ENCODE measurements around the gene ZFR2.

Gene ZFR2

DNA sequence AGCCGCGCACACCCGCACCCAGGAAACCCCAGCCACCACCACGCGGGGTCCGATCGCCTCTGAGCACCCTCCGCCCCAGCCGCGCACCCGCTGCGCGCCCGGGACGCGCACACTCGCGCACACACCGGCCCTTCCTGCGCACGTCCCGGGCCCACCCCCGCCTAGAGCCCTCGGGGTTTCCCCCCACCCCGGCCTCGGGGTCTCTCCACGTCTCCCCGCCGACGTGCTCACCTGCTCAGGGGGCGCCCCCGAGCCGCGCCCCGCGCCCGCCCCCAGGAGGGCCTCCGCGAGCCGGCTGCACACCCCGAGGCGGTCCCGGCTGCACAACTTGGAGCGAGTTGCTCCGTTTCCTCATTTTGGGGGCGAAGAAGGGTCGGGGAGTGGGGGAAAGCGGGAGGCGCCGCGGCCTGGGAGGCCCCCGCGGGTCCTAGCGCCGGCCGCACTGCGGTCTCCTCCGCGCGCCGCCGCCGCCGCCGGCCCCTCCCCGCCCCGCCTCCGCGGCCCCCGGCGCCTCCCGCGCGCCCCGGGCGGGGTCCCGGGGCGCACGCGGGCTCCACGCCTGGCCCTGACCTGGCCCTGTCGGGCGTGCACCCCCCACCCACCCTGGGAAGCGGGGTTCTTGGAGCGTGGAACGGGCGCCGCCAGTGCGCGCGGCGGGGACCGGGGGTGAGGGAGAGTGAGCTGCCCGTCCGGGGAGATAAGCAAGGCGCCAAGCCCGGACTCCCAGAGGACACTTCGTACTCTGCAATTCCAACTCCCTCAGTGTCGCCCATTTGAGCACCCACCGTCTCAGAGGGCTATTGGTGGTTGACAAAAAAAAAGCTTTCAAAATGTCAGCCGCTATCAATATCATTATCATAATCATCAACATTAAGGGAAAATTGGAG, 82.7 kb downstream of the ZFR2 start, which contains the start of gene MATK:
Gene MATK (minus strand): TSS at position 444 of the 887 bp plus-strand sequence. CDS start 1,246 bp downstream, outside the sequence.
- DNase-seq (ENCODE audit: low read depth): peak; percentile 41

DNA sequence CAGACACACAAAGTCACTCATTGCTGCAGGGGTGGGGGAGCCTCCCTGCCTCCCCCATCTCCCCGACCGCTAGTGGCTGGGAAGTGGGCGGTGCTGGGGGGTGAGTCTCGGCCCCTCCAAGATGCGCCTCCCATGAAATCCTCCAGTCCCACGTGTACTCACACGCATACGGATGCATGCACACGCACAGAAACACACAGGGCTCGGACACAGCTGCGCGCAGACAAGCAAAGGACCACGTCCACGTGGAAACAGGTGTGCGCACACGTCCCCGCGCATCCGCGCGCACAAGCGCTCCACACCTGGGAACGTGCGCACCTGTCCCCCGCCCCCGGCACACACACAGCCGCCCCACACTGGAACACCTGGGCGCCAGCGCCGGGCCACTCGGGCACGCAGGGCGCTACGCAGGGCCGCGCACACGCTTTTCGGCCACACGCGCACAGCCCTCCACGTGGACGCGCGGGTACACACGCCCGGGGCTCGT, 83.3 kb downstream of the ZFR2 start:
- DNase-seq (ENCODE audit: low read depth): peak; percentile 61

DNA sequence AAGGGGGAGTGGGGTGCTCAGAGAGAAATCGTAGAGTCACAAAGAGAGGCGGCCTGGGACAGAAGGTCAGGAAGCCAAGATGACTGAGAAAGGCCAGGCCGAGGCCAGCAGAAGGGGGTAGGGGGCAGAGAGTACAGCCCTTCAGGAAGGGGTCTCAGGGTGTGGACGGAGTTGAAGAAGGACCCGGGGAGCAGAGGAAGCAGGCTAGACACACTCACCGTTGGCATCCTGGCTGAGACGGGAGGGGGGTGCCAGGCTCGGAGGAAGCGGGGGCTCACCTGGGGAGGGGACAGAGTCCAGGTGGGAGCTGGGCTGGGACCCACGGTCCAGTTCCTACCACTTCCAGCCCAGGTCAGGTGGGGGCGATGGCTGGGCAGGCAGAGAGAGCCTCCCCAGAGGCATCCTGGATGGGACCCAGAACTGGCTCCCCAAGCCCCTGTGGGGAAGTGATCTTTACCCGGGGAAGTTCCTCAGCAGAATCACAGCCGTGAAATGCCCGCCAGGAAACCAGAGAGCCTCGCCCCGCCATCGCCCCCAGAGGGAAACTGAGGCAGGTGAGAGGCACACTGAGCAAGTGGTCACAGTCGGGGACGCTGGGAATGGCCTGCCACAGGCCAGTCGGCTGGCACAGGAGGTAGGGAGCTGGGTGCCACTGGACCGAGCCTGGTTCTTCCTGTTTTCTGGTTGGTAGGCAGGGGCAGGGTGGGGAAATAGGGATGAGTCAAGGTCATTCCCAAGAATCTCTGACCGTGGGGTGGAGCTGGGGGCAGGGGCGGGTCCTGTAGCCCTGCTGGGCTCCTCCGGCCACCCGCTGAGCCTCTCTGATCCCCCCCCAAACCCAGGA, 84.0 kb downstream of the ZFR2 start:
- DNase-seq (ENCODE audit: low read depth): no peak

DNA sequence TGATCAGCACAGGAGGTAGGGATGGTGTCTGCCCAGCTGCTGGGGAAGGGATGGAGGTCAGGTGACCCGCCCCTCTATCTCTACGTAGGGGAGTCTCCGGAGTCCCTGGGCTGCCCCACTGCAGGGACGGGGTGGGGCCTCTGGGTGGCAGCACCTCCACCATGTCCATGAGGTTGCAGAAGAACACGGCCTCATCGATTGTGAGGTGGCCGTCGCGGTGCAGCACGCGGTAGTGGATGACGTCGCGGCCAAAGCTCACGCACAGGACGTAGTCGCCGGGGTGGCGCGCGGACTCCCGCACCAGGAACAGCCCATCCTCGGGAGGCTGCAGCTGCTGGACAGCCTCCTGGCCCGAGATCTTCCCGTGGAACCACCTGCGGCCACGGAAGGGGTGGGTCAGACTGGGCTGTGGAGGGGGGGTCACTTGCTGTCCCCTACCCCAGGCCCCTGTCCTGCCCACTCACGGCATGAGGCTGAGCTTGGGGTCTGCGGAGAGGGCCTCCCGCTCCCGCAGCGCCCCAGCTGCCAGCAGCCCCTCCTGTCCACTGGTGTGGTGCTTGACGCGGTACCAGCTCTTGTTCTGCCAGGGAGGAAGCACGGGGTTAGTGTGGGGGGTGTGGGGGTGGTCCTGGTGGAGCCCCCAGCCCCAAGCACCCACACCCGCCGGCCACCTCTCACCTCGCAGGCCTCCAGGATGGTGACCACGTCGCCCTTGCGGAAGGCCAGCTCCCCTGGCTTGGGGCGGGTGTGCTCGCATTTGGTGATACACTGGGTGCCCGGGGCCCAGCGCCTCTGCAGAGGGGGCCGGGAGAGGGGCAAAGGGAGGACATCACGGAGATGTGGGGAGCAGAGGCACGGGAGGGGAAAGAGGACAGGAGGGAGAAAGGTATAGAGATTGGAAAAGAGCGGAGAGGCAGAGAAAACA, 84.9 kb downstream of the ZFR2 start:
- peak; percentile 25 for DNase-seq (ENCODE audit: low read depth)

DNA sequence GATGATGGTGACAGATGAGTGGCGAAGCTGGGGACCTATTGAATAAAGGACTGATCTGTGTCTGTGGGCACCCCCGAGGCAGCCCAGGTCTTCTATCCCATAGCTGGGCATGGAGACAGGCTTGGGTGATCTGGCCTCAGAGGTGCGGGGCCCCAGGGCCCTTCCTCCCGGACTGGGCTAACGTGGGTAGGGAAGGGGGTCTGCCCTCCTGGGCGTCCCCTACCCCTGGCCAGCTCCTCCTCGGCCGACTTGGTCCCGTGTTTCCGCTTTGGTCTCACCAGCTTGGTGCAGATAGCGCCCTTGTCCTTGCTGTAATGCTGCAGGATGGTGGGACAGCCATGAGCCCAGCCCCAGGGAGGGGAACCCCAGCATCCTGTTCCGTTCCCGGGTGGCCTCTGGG, 85.9 kb downstream of the ZFR2 start:
- DNase-seq (ENCODE audit: low read depth): no peak

DNA sequence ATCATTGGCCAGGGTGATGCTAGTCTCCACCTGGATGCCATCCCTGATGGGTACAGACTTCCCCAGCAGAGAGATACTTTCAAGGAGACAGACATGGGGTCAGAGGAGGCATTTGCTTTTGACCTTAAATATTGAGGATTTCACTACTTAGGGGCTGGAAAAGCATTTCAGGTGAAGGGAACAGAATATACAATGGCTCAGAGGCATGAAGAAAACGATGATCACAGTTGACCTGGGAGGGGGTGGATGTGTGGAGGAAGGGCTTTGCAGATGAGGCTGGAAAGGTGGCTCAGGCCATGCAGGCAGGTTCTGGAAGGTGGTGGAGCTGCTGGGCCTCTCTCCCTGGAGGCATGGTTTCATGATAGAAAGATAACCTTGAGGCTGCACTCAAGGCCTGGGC, 86.5 kb downstream of the ZFR2 start:
- DNase-seq (ENCODE audit: low read depth): no peak

DNA sequence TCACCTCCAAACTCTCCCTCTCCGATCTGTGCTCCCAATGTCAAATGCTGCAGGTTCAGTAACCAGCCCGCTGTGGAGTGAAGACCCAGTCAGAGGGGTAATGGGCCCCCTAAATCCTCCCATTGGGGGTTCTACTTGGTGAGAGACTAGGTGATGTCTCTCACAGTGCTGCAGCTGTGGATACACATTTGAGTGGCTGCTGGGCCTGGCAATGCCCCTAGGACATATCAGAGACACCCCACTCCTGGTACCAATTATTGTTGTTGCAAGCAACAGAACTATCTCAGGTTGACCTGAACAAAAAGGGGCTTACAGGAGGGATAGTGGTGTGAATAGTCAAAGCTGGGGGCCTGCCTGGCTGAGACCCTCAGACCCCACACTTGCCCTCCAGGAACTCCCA, 87.2 kb downstream of the ZFR2 start:
- no peak for DNase-seq (ENCODE audit: low read depth)

DNA sequence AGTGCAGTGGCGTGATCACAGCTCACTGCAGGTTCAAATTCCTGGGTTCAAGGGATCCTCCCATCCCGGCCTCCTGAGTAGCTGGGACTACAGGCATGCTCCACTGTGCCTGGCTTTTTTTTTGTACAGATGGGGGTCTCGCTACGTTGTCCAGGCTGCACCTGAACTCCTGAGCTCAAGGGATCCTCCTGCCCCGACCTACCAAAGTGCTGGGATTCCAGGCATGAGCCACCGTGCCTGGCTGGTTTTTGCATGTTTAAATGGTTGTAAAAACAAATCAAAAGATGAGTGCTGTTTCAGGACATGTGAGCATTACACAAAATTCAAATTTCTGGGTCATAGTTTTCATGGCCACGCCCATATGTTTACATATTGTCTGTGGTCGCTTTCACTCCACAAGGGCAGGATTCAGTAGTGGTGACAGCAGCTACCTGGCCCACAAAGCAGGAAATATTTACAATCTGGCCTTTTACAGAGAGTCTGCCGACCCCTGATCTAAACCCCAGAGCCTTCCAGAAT, 88.0 kb downstream of the ZFR2 start:
- no peak for DNase-seq (ENCODE audit: low read depth)

DNA sequence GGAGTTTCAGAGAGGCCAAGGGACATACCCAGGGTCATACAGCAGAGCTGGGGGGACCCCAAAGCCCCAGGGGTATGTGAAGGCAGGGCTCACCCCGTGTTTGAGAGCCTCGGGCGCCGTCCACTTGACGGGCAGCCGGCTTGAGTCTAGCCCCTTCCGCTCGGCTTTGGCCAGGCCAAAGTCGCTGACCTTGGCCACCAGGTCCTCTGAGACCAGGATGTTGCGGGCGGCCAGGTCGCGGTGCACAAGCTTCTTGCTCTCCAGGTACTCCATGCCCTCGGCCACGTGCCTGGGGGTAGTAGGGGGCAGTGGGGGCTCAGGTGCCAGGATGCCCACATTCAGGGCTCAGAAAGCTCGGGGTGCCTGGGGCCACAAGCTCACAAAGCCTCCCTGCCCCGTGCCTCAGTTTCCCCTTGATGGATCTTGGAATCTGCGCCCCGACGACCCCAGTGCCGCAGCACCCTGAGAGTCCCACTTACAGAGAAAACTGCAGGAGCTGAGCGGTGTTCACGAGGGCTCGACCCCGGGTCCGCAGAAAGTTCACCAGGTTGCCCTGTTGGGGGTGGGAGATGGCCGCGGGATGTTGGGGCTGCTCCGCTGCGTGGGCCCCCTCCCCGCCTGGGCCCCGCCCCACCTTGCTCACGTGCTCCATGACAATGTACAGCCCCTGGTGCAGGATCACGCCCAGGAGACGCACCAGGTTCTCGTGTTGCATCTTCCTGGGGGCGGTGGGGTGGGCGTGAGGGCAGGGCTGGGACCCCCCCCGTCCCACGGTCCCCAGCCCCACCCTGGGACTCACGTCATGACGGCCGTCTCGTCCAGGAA, 89.7 kb downstream of the ZFR2 start:
- DNase-seq (ENCODE audit: low read depth): no peak

DNA sequence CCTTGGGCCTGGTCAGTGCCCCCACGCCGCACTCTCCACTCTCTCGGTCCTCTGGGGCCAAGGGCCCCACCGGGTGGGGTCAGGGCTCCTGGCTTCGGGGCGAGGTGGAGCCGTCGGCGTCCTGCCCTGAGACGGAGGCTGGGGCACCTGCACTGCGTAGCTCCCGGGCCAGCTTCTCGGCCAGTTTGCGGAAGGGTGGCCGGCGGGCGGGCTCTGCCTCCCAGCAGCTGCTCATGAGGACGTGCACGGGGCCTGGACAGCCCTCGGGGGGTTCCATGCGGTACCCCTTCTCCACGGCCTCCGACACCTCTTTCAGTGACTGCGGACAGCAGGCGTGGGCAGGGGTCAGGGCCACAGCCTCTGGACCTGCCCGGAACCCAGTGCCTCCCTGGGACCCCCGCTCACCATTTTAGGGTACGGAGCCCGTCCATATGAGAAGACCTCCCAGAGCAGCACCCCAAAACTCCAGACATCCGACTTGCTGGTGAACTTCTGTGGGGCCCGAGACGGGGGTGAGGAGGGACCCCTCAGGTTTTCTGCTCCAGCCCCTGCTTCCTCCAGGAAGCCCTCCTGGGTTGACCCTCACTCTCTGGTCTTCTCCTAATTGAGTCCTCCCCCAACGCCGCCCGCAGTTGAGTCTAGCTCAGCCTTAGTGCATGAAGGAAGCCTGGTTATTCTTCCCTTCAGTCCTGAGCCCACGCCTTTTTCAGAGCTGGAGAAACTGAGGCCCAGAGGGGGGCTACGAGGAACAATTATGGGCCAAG, 90.6 kb downstream of the ZFR2 start:
- DNase-seq (ENCODE audit: low read depth): no peak

DNA sequence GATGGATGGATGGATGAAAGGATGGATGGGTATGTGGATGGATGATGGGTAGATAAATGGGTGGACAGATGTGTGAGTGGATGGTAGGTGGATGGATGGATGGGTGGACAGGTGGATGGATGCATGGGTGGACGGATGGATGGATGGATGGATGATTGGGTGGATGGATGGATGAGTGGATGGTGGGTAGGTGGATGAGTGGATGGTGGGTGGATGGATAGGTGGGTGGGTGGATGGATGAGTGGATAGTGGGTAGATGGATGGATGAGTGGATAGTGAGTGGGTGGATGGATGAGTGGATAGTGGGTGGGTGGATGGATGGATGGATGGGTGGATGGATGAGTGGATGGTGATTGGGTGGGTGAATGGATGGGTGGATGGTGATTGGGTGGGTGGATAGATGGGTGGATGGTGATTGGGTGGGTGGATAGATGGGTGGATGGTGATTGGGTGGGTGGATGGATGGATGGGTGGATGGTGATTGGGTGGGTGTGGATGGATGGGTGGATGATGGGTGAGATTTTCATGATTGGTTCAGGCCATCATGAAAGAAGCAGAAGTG, 92.3 kb downstream of the ZFR2 start:
- no peak for DNase-seq (ENCODE audit: low read depth)

DNA sequence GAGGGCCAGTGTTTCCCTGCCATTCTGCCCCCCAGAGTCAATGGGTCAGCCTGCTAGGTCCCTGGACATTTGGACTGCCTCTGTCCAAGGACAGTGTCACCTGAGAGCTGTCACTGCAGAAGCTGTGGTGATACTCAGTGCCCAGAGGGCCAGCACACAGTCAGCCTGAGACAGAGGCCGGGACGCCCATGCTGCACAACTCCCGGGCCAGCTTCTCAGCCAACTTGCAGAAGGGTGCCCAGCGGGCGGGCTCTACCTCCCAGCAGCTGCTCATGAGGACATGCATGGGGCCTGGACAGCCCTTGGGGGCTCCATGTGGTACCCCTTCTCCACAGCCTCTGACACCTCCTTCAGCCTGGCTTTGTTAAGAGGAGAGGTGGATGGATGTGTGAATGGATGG, 93.0 kb downstream of the ZFR2 start:
- no peak for DNase-seq (ENCODE audit: low read depth)

DNA sequence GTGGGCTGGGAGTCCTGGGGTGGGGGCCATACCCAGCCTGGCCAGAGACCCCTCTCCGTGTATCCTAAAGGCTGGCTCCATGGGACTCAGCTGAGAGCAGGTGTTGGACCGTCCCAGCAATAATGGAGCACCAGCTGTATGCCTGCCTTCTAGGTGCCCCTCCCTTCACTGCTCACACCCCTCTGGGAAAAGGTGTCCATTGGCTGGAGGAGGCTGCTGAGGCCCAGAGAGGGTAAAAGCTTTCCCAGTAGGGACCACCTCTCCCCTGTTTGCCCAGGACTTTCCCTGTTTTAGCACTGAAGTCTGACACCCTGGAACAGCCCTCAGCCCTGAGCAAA, 93.5 kb downstream of the ZFR2 start:
- DNase-seq (ENCODE audit: low read depth): no peak

DNA sequence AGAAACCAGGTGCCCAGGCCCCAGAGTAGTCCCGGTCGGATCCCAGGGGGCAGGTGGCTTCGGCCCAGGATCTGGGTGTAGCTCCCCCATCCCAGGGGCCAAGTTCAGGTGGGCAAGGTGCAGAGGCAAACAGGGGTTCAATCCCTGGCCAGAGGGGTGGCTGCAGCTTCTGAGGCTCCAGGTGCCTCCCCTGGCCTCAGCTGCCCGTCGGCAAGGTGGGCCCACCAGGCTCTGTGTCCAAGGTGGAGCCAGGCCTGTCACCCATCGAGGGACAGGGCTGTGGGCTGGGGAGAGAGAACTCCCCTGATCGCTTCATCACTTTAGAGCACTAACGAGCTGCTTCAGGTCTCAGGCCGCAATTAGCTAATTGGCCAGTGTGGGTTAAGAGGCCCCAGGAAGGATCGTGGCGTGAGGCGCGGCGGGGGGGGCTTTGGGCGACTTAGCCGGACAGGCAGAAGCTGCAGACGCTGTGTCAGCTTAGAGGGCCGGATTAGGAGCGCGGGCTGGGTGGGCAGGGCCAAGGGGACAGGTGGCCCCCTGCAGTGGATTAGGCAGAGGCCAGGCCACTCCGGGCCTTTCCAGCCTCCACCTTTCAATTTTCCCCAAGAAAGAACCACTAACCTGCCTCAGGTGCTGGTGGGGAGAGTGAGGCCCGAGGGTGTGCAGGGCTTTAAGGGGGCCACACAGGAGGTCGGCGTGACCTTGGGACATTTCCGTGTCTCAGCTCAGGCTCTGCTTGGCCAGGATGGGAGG, 94.0 kb downstream of the ZFR2 start:
- DNase-seq (ENCODE audit: low read depth): no peak

DNA sequence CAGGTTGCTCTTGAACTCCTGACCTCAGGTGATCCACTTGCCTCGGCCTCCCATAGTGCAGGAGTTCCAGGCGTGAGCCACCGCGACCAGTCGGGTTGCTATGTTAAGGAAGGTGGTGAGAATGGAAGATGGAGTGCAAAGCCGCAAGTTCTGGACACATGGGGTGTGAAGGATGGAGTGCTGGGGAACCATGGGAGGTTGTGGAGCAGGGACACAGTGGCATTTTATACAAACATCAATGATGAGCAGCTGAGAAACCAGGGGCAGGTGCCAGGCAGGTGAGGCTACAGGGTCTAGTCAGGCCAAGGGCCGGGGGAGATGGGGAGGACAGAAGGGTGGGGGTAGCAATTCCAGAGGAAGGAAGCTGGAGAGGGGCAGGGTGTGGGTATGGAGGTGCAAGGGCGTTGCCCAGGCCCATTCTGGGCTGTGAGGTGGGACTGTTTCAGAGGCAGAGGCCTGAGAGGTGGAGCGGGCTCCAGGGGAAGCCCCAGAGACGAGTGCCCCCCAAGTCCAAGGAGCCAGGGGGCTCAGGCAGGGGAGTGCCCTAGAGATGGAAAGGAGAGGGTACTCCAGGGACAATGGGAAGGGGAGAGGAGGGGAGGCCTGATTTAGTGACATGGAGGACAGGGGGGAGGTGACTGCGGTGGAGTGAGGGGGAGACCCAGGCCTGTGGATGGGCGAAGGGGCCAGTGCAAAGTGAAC, 94.9 kb downstream of the ZFR2 start:
- DNase-seq (ENCODE audit: low read depth): no peak

DNA sequence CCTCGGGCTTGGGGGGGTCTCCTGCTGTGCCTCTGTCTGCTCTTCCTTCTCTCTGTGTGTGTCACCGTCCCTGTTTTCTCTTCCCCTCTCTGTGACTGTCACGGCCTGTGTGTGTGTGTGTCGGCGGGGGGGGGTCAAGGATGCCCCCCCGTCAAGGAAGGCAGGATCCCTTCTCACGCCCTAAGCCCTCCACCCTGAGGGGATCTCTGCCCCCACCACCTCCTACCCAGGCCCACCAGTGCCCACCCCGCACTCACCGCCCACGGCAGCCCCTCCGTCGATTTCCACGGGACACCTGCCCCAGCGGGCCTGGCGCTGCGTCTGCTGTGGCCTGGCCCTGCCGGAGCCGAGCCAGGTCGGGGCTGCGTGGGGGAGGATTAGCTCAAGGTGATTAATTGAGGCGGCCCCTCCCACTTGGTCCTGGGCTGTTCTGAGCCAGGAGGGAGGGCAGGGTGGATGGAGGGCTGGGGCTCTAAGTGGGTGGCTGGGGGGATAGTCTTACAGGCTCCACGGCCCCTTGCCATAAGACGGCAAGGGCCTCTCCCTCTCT, 96.9 kb downstream of the ZFR2 start, which contains the start of gene RAX2:
Gene RAX2 (minus strand): TSS at position 323 of the 550 bp plus-strand sequence. CDS start 486 bp downstream, outside the sequence.
- no peak for DNase-seq (ENCODE audit: low read depth)

DNA sequence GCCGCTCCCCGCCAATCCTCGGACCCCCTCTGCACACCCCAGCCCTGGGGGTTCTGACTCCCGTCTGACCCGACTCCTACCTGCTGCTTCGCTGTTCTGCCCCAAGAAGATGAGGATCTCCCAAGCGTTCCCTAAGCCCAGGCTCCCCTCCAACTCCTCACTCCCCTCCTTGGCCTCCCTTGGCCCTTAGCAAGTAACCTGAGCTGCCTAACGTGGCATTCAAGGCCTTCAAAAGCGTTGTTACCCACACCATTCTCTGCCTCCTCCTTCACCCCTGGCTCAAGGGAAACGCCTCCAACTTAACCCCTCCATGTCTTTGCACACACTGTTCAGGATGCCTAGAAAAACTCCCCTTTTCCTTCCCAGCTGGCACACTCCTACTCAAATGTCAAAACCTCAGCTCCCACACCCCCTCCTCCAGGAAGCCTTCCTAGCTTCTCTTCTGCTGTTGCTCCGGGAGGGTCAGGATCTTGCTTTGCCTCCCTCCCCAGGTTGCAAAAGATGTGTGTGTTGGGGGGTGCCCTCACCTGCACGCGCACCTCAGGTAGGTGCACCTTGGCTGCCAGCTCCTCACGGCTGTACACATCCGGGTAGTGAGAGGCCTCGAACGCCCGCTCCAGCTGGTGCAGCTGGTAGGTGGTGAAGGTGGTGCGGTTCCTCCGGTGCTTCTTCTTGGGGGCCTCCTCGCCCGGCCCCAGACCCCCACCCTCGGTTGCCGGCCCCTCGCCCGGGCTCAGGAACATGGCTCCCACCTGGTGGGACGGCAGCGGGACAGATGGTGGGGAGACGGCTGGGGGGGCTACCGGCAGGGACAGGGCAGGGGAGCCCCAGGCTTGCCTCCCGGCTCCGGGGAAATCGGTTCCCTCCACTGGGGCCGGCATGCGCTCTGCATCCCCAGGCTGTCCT, 97.6 kb downstream of the ZFR2 start:
- DNase-seq (ENCODE audit: low read depth): no peak

All from stimulated activated CD4-positive, alpha-beta T cell treated with anti-CD3 and anti-CD28 coated beads, Interleukin-2, amount 100 ng/mL, for 4 hours (primary cell).